Measurements from ENCODE around the gene TTC3. TPM values are rescaled to one million over a fixed set of nuclear protein-coding genes. Genes with fewer than 3 reads are reported as not detected.

The TTC3 gene
- total RNA-seq, 2 donors from 2014 or later: 169 to 201 TPM

- no peaks in the 10 kb centered on the region for H3K27me3 ChIP-seq (replicated peaks; ENCODE audit: insufficient read depth)
- peaks cover 7% of the 10 kb centered on the region for H3K4me1 ChIP-seq (replicated peaks)
- no peak for DNase-seq (ENCODE audit: low spot score)
- WGBS: 12% methylated on average over 1 of the region's 1 CpG
- H3K36me3 ChIP-seq: no peaks in the 10 kb centered on the region
- no peaks in the 10 kb centered on the region for H3K9me3 ChIP-seq
- intact Hi-C loops (cut with DNase I): no loop called here
- no peak overlapping the region for H3K4me3 ChIP-seq
- TF ChIP-seq CTCF (IDR thresholded peaks at IDR 0.05) (no peak), POLR2A (IDR thresholded peaks at IDR 0.05) (no peak), POLR2AphosphoS5 (IDR thresholded peaks at IDR 0.05) (no peak)
- no peak overlapping the region for H3K27ac ChIP-seq
Measured at GRCh38 chr21:37082375-37082774, 9.3 kb downstream of the TTC3 start.

- intact Hi-C loops (cut with DNase I): no loop called here
- peak; percentile 23 for DNase-seq (ENCODE audit: low spot score)
- no peak overlapping the region for H3K4me3 ChIP-seq
- peaks cover 7% of the 10 kb centered on the region for H3K4me1 ChIP-seq (replicated peaks)
- no peak overlapping the region for H3K27ac ChIP-seq
- H3K36me3 ChIP-seq: no peaks in the 10 kb centered on the region
- H3K9me3 ChIP-seq: no peaks in the 10 kb centered on the region
- TF ChIP-seq POLR2AphosphoS5 (IDR thresholded peaks at IDR 0.05) (peak; percentile 31), POLR2A (IDR thresholded peaks at IDR 0.05) (no peak)
- no peaks in the 10 kb centered on the region for H3K27me3 ChIP-seq (replicated peaks; ENCODE audit: insufficient read depth)
Measured at GRCh38 chr21:37082856-37083528, 9.9 kb downstream of the TTC3 start.

DNA sequence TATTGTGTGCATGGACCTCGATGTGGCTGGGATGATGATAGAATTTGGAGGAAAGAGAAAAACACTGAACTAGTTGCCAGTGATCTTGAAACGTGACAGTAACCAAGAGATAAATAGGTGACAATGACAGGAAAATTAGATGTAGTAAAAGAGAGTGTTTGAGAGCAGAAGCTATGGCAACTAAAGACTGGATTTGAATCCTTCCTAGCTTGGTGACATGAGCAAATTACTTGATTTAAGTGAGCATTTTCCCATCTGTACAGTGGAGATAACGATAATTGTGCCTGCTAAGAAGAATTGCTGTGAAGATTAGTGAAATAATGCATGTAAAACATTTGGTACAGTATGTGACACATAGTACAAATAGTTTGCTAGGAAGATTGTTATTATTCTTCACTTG, 12.7 kb downstream of the TTC3 start:
- intact Hi-C loops (cut with DNase I): no loop called here
- H3K4me3 ChIP-seq: no peak overlapping the region
- no peaks in the 10 kb centered on the region for H3K9me3 ChIP-seq
- 83% methylated on average over 3 of the region's 3 CpGs for WGBS
- peaks cover 7% of the 10 kb centered on the region for H3K4me1 ChIP-seq (replicated peaks)
- DNase-seq (ENCODE audit: low spot score): no peak
- H3K27ac ChIP-seq: no peak overlapping the region
- TF ChIP-seq POLR2A (IDR thresholded peaks at IDR 0.05) (no peak), CTCF (IDR thresholded peaks at IDR 0.05) (no peak), POLR2AphosphoS5 (IDR thresholded peaks at IDR 0.05) (no peak)
- H3K27me3 ChIP-seq (replicated peaks; ENCODE audit: insufficient read depth): no peaks in the 10 kb centered on the region
- H3K36me3 ChIP-seq: no peaks in the 10 kb centered on the region

- no peaks in the 10 kb centered on the region for H3K36me3 ChIP-seq
- intact Hi-C loops (cut with DNase I): no loop called here
- no peak overlapping the region for H3K27ac ChIP-seq
- no peaks in the 10 kb centered on the region for H3K27me3 ChIP-seq (replicated peaks; ENCODE audit: insufficient read depth)
- DNase-seq (ENCODE audit: low spot score): no peak
- no peaks in the 10 kb centered on the region for H3K9me3 ChIP-seq
- 57% methylated on average over 5 of the region's 5 CpGs for WGBS
- peaks cover 7% of the 10 kb centered on the region for H3K4me1 ChIP-seq (replicated peaks)
- H3K4me3 ChIP-seq: no peak overlapping the region
- TF ChIP-seq POLR2AphosphoS5 (IDR thresholded peaks at IDR 0.05): no peak
- no peak for TF ChIP-seq POLR2A (IDR thresholded peaks at IDR 0.05)
- TF ChIP-seq CTCF (IDR thresholded peaks at IDR 0.05): peak in 1 of 4 experiments; percentile 31
Measured at GRCh38 chr21:37087188-37087587, 14.1 kb downstream of the TTC3 start.

GRCh38 chr21:37088186-37088735, 15.2 kb downstream of the TTC3 start:
- no peak for DNase-seq (ENCODE audit: low spot score)
- WGBS: 77% methylated on average over 5 of the region's 5 CpGs
- Histone ChIP-seq H3K4me1 (replicated peaks) (peaks cover 2% of the 10 kb centered on the region), H3K27me3 (replicated peaks; ENCODE audit: insufficient read depth) (no peaks in the 10 kb centered on the region), H3K36me3 (no peaks in the 10 kb centered on the region), H3K27ac (no peak overlapping the region), H3K9me3 (no peaks in the 10 kb centered on the region), H3K4me3 (no peak overlapping the region)
- no peak for TF ChIP-seq POLR2AphosphoS5 (IDR thresholded peaks at IDR 0.05)
- no peak for TF ChIP-seq CTCF (IDR thresholded peaks at IDR 0.05)
- no peak for TF ChIP-seq POLR2A (IDR thresholded peaks at IDR 0.05)
- intact Hi-C loops (cut with DNase I): no loop called here

Data from prostate gland (tissue), 2 donors.